ENCODE measurements around the gene ADORA2A.

- TF ChIP-seq, protein P1, sequence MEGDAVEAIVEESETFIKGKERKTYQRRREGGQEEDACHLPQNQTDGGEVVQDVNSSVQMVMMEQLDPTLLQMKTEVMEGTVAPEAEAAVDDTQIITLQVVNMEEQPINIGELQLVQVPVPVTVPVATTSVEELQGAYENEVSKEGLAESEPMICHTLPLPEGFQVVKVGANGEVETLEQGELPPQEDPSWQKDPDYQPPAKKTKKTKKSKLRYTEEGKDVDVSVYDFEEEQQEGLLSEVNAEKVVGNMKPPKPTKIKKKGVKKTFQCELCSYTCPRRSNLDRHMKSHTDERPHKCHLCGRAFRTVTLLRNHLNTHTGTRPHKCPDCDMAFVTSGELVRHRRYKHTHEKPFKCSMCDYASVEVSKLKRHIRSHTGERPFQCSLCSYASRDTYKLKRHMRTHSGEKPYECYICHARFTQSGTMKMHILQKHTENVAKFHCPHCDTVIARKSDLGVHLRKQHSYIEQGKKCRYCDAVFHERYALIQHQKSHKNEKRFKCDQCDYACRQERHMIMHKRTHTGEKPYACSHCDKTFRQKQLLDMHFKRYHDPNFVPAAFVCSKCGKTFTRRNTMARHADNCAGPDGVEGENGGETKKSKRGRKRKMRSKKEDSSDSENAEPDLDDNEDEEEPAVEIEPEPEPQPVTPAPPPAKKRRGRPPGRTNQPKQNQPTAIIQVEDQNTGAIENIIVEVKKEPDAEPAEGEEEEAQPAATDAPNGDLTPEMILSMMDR (IDR thresholded peaks at IDR 0.05), result no peak
- TF ChIP-seq POLR2A (IDR thresholded peaks at IDR 0.05), result no peak
Measured at GRCh38 chr22:24481641-24482040, 54.2 kb downstream of the ADORA2A start.

Data from upper lobe of left lung (tissue), 4 donors.